ENCODE results near the gene SFRP4.

The SFRP4 gene

GRCh38 chr7:37944737-37945054 lies 28.1 kb upstream of the SFRP4 start:
- Histone ChIP-seq H3K27ac (ENCODE audit: low read depth, low read length) (no peak overlapping the region), H3K4me1 (ENCODE audit: insufficient read depth, low read length) (peaks cover 5% of the 10 kb centered on the region; the same call in 1 of the 2 replicates), H3K4me3 (ENCODE audit: low read length) (no peak overlapping the region), H3K36me3 (ENCODE audit: insufficient read depth, low read length) (no peaks in the 10 kb centered on the region), H3K9ac (ENCODE audit: low read depth, low read length) (no peak overlapping the region), H3K9me3 (ENCODE audit: insufficient read depth, low read depth, low read length) (no peaks in the 10 kb centered on the region), H3K27me3 (ENCODE audit: insufficient read depth, low read length) (no peaks in the 10 kb centered on the region)
- 100% methylated on average over 1 of the region's 2 CpGs for WGBS

GRCh38 chr7:37943905-37944736 lies 27.5 kb upstream of the SFRP4 start:
- peaks cover 5% of the 10 kb centered on the region; the same call in 1 of the 2 replicates for H3K4me1 ChIP-seq (ENCODE audit: insufficient read depth, low read length)
- 92% methylated on average over 7 of the region's 8 CpGs for WGBS
- no peak overlapping the region for H3K27ac ChIP-seq (ENCODE audit: low read depth, low read length)
- no peaks in the 10 kb centered on the region for H3K27me3 ChIP-seq (ENCODE audit: insufficient read depth, low read length)
- H3K9me3 ChIP-seq (ENCODE audit: insufficient read depth, low read depth, low read length), result no peaks in the 10 kb centered on the region
- no peak overlapping the region for H3K4me3 ChIP-seq (ENCODE audit: low read length)
- no peaks in the 10 kb centered on the region for H3K36me3 ChIP-seq (ENCODE audit: insufficient read depth, low read length)
- H3K9ac ChIP-seq (ENCODE audit: low read depth, low read length), result no peak overlapping the region

- Histone ChIP-seq H3K4me3 (ENCODE audit: low read length) (no peak overlapping the region), H3K9me3 (ENCODE audit: insufficient read depth, low read depth, low read length) (peaks cover 5% of the 10 kb centered on the region; the same call in 1 of the 2 replicates), H3K4me1 (ENCODE audit: insufficient read depth, low read length) (peaks cover 5% of the 10 kb centered on the region; the same call in 1 of the 2 replicates), H3K36me3 (ENCODE audit: insufficient read depth, low read length) (no peaks in the 10 kb centered on the region), H3K9ac (ENCODE audit: low read depth, low read length) (no peak overlapping the region), H3K27me3 (ENCODE audit: insufficient read depth, low read length) (no peaks in the 10 kb centered on the region), H3K27ac (ENCODE audit: low read depth, low read length) (no peak overlapping the region)
- 74% methylated on average over 12 of the region's 12 CpGs for WGBS
Observed at GRCh38 chr7:37942934-37943610, 26.5 kb upstream of the SFRP4 start.

GRCh38 chr7:37933018-37933566 lies 16.5 kb upstream of the SFRP4 start:
- no peaks in the 10 kb centered on the region for H3K9me3 ChIP-seq (ENCODE audit: insufficient read depth, low read depth, low read length)
- H3K9ac ChIP-seq (ENCODE audit: low read depth, low read length), result no peak overlapping the region
- no peak overlapping the region for H3K27ac ChIP-seq (ENCODE audit: low read depth, low read length)
- no peaks in the 10 kb centered on the region for H3K27me3 ChIP-seq (ENCODE audit: insufficient read depth, low read length)
- 98% methylated on average over 6 of the region's 9 CpGs for WGBS
- H3K36me3 ChIP-seq (ENCODE audit: insufficient read depth, low read length), result no peaks in the 10 kb centered on the region
- no peaks in the 10 kb centered on the region for H3K4me1 ChIP-seq (ENCODE audit: insufficient read depth, low read length)
- no peak overlapping the region for H3K4me3 ChIP-seq (ENCODE audit: low read length)

- Histone ChIP-seq H3K36me3 (ENCODE audit: insufficient read depth, low read length) (no peaks in the 10 kb centered on the region), H3K4me1 (ENCODE audit: insufficient read depth, low read length) (no peaks in the 10 kb centered on the region), H3K27me3 (ENCODE audit: insufficient read depth, low read length) (no peaks in the 10 kb centered on the region), H3K9ac (ENCODE audit: low read depth, low read length) (no peak overlapping the region), H3K9me3 (ENCODE audit: insufficient read depth, low read depth, low read length) (no peaks in the 10 kb centered on the region), H3K27ac (ENCODE audit: low read depth, low read length) (no peak overlapping the region), H3K4me3 (ENCODE audit: low read length) (no peak overlapping the region)
- WGBS, result 81% methylated on average over 2 of the region's 2 CpGs
Observed at GRCh38 chr7:37932543-37932942, 15.9 kb upstream of the SFRP4 start.

GRCh38 chr7:37930226-37930948 lies 13.8 kb upstream of the SFRP4 start:
- no peaks in the 10 kb centered on the region for H3K4me1 ChIP-seq (ENCODE audit: insufficient read depth, low read length)
- H3K9me3 ChIP-seq (ENCODE audit: insufficient read depth, low read depth, low read length), result peaks cover 3% of the 10 kb centered on the region; the same call in 1 of the 2 replicates
- 97% methylated on average over 5 of the region's 5 CpGs for WGBS
- H3K9ac ChIP-seq (ENCODE audit: low read depth, low read length), result no peak overlapping the region
- H3K27ac ChIP-seq (ENCODE audit: low read depth, low read length), result no peak overlapping the region
- H3K4me3 ChIP-seq (ENCODE audit: low read length), result no peak overlapping the region
- H3K36me3 ChIP-seq (ENCODE audit: insufficient read depth, low read length), result no peaks in the 10 kb centered on the region
- H3K27me3 ChIP-seq (ENCODE audit: insufficient read depth, low read length), result no peaks in the 10 kb centered on the region

- Histone ChIP-seq H3K4me1 (ENCODE audit: insufficient read depth, low read length) (no peaks in the 10 kb centered on the region), H3K27ac (ENCODE audit: low read depth, low read length) (no peak overlapping the region), H3K9ac (ENCODE audit: low read depth, low read length) (no peak overlapping the region), H3K9me3 (ENCODE audit: insufficient read depth, low read depth, low read length) (peaks cover 6% of the 10 kb centered on the region; the same call in 1 of the 2 replicates), H3K27me3 (ENCODE audit: insufficient read depth, low read length) (no peaks in the 10 kb centered on the region), H3K4me3 (ENCODE audit: low read length) (no peak overlapping the region), H3K36me3 (ENCODE audit: insufficient read depth, low read length) (no peaks in the 10 kb centered on the region)
- WGBS, result 90% methylated on average over 3 of the region's 4 CpGs
Observed at GRCh38 chr7:37928878-37929277, 12.3 kb upstream of the SFRP4 start.

GRCh38 chr7:37927773-37928444 lies 11.3 kb upstream of the SFRP4 start:
- Histone ChIP-seq H3K9ac (ENCODE audit: low read depth, low read length) (no peak overlapping the region), H3K4me3 (ENCODE audit: low read length) (no peak overlapping the region), H3K4me1 (ENCODE audit: insufficient read depth, low read length) (no peaks in the 10 kb centered on the region), H3K9me3 (ENCODE audit: insufficient read depth, low read depth, low read length) (peaks cover 6% of the 10 kb centered on the region; the same call in 1 of the 2 replicates), H3K27me3 (ENCODE audit: insufficient read depth, low read length) (no peaks in the 10 kb centered on the region), H3K27ac (ENCODE audit: low read depth, low read length) (no peak overlapping the region), H3K36me3 (ENCODE audit: insufficient read depth, low read length) (no peaks in the 10 kb centered on the region)
- 93% methylated on average over 2 of the region's 2 CpGs for WGBS

- 80% methylated on average over 1 of the region's 1 CpG for WGBS
- peaks cover 10% of the 10 kb centered on the region for H3K27me3 ChIP-seq (ENCODE audit: insufficient read depth, low read length)
- peaks cover 5% of the 10 kb centered on the region for H3K4me1 ChIP-seq (ENCODE audit: insufficient read depth, low read length)
- no peak overlapping the region for H3K27ac ChIP-seq (ENCODE audit: low read depth, low read length)
- no peaks in the 10 kb centered on the region for H3K36me3 ChIP-seq (ENCODE audit: insufficient read depth, low read length)
- H3K9me3 ChIP-seq (ENCODE audit: insufficient read depth, low read depth, low read length), result peaks cover 6% of the 10 kb centered on the region; the same call in 1 of the 2 replicates
- no peak overlapping the region for H3K9ac ChIP-seq (ENCODE audit: low read depth, low read length)
- H3K4me3 ChIP-seq (ENCODE audit: low read length), result no peak overlapping the region
Observed at GRCh38 chr7:37925620-37926019, 9.0 kb upstream of the SFRP4 start.

- 92% methylated on average over 3 of the region's 3 CpGs for WGBS
- Histone ChIP-seq H3K4me1 (ENCODE audit: insufficient read depth, low read length) (peaks cover 8% of the 10 kb centered on the region), H3K27me3 (ENCODE audit: insufficient read depth, low read length) (peaks cover 21% of the 10 kb centered on the region), H3K36me3 (ENCODE audit: insufficient read depth, low read length) (no peaks in the 10 kb centered on the region), H3K27ac (ENCODE audit: low read depth, low read length) (no peak overlapping the region), H3K4me3 (ENCODE audit: low read length) (no peak overlapping the region), H3K9ac (ENCODE audit: low read depth, low read length) (no peak overlapping the region), H3K9me3 (ENCODE audit: insufficient read depth, low read depth, low read length) (peaks cover 6% of the 10 kb centered on the region; the same call in 1 of the 2 replicates)
Observed at GRCh38 chr7:37924491-37925041, 7.9 kb upstream of the SFRP4 start.
